NCI-H2196 treated with DMSO at 0.1 percent for 48 hours (cell line): ENCODE results near the gene SEMA3A.

Experiments
- DNase-seq: peaks from one replicate; lab custom pipeline; 2025; ENCODE audit not compliant: unreplicated experiment; lab: John Stamatoyannopoulos, UW

The SEMA3A gene

GRCh38 chr7:84022009-84022408 is 172.6 kb downstream of the SEMA3A start:
- DNase-seq, result no peak

DNA sequence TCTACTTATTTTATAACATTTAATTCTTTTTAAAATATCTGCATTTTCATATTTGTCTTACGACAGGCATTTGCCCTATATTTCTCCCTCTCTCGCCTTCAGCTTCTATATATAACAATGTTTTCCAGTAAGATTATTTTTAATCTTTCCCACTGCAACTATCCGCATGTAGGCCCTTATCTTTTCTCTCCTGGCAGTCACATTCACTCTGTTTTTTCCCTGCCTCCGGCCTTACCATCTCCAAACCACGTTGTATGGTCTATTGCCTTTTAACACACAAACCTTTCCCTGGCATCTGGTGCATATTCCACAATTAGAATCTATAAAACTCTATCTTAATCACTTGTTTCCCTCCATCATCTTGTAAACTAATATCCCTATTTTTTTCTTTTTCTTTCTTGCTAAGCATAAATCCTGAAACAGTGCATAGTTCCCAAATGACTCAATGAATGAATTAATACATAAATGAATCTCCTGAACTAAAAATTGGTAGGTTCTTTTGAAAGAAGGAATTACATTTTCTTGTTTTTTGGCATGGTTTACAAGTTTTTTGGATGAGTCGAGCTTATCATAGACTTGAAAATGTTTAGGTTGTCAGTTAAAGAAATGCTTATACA is 173.2 kb downstream of the SEMA3A start:
- DNase-seq, result no peak

GRCh38 chr7:84017651-84018050 is 176.9 kb downstream of the SEMA3A start:
- DNase-seq, result no peak

GRCh38 chr7:84013616-84014240 is 180.9 kb downstream of the SEMA3A start:
- DNase-seq, result no peak

DNA sequence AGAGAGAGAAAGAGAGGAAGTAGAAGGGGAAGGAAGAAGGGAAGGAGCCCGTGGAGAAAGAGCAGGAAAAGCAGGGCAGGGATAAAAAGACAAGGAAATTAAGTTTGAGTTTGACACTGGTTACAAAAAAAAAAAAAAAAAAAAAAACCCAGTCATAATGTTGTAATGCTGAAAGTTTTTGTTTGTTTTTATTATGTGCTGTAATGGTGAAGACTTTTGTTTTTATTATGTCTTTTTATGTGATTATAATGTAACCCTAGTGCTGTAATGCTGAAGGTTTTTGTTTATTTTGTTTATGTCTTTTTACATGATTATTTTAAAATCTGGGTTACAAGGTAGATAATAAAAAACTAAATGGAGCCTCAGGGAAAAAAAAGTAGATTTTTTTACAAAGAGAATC is 184.8 kb downstream of the SEMA3A start:
- DNase-seq, result no peak

GRCh38 chr7:84009051-84009450 is 185.5 kb downstream of the SEMA3A start:
- no peak for DNase-seq

GRCh38 chr7:84003191-84003590 is 191.4 kb downstream of the SEMA3A start:
- DNase-seq, result no peak

DNA sequence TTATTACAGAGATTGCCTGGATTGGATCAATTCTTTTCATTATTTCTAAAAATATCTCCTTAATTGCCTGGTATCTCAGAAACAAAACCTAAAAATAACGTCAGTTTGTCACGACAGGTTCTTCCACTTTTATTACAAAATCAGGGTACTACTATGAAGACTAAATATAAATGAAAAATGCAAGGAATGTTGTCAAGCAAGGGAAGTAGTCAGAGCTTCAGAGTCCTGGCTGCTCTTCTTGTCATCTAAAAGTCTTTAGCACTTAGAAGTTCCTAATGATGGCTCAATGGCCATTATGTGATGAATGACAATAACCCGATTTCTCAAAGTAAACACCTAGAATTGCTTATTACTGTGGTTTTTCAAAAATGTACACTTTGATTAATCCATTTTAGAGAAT is 192.2 kb downstream of the SEMA3A start:
- DNase-seq, result no peak

DNA sequence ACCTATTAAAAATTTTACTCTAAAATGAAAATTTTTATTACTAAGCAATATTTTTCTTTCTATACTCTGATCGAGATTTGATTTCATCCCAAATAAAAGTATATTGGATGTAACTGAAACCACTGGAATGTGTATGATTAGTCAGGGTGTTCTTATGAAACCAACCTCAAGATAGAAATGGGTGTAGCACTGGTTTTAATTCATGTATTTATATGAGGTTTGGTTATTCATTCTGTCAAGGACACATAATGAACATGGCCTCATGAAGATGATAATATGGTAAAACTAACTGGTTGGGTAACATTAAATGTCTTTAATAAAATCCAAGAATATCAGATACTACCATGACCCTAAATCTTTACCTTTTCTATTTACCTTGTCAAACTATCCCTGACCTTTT is 197.7 kb downstream of the SEMA3A start:
- no peak for DNase-seq

DNA sequence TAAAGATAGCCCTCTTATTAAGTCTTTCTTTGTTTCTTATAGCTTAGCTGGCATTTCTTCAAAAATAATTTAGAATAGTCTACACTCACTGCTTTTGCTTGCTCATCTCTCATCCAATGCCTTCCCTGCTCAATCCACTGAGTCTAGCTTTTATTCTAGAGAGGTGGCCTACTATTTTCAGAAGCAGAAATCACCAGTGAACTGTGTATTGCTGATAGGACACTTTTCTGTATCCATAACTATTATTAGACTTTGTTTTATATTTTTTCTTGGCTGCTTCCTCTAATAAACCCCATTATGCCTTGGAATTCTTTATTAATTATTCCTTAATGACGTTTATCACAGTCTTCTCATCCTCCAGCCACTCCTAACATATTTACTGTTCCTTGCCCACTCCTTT is 206.8 kb downstream of the SEMA3A start:
- no peak for DNase-seq

DNA sequence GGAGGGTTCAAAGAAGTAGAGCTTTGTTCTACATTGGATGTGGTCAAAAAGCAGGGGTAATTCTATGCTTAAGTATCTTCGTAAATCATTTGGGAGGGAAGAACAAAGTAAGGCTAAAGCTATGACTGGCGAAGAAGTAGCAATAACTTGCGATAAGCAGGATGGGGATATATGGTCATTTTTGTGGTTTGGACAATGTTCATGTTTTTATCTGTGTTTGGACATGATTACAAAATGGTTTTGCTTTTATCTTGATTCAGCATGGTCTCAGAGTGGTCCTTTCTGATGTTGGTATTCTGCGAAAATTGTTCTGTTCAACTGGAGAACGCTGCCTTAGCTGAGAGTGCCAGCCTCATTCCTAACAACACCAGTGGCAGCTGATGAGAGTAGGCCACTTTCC is 208.8 kb downstream of the SEMA3A start:
- DNase-seq, result no peak

DNA sequence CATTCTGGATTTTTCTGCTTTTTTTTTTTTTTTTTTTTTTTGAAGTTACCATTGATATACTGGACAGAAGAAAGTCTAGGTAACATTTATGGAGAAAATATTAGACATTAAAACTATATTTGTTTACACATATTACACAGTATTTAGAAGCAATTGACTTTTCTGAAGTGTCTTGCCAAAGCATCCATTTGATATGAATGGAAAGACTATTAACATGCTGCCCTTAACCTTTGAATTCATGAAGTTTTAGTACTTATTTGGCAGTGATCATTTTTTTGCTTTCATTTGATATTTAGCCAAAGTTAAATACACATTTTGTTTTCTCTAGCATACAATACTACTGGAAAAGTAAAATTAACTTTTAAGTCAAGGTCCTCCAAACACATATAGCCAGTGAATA is 210.0 kb downstream of the SEMA3A start:
- no peak for DNase-seq

GRCh38 chr7:83984076-83984475 is 210.5 kb downstream of the SEMA3A start:
- DNase-seq, result no peak

- DNase-seq, result no peak
Measured at GRCh38 chr7:83983606-83984005, 211.0 kb downstream of the SEMA3A start.

DNA sequence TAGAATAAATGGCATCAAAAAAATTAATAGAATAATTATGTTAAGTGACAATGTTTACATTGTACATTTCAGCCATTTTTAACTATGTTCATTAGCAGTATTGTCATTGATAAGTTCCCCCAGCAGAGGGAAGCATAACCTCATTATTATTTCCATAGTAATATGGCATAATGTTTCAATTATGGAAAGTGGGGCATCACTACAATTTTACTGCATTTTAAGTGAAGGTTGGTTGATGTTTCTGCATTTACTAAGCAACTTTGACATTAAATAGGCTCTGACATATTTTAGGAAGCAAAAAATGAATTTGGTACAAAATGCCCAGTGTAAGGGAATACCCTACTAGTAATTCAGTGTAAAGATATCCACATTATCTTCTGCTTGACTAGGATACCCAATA is 218.3 kb downstream of the SEMA3A start:
- DNase-seq, result no peak

DNA sequence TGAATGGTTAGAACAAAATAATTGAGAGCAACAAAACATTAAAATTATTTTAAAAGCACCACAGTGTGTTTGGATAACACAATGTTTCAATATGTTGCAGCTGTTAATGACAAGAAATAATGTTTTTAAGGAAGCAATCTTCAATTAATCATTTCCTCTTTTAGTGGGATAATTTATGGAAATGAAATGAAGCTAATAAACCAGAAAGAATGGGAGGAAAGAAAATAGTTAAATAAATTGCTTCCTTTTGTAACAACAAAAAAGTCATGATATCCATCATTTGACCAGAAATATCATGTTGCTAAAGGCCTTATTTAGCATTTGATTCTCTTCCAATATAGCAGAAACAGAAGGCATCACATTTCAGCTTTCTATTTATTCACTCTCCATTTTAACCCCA is 224.5 kb downstream of the SEMA3A start:
- DNase-seq, result no peak

GRCh38 chr7:83964318-83964717 is 230.3 kb downstream of the SEMA3A start:
- no peak for DNase-seq

GRCh38 chr7:83957333-83957732 is 237.3 kb downstream of the SEMA3A start:
- no peak for DNase-seq

- DNase-seq, result no peak
Measured at GRCh38 chr7:83956104-83956503, 238.5 kb downstream of the SEMA3A start.

- DNase-seq, result no peak
Measured at GRCh38 chr7:83952236-83952635, 242.4 kb downstream of the SEMA3A start.

DNA sequence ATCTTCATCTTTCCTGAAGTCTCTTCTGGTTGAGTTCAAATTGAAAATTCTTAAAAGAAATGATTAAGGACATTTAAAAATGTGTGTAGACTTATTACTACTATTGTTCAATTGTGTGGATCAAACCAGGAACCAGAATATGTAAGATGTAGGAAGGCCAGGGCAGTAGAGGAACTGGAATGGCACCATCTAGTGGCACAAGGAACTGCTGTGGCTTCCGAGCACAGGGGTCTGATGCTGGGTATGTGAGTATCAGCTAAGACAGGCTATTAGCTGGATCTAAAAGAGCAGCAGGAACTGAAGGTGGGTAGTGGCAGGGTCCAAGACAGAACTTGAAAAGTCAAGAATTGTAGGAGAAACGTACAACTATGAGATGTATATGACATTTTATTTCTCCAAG is 247.3 kb downstream of the SEMA3A start:
- DNase-seq, result no peak

- no peak for DNase-seq
Measured at GRCh38 chr7:83946801-83947200, 247.8 kb downstream of the SEMA3A start.

DNA sequence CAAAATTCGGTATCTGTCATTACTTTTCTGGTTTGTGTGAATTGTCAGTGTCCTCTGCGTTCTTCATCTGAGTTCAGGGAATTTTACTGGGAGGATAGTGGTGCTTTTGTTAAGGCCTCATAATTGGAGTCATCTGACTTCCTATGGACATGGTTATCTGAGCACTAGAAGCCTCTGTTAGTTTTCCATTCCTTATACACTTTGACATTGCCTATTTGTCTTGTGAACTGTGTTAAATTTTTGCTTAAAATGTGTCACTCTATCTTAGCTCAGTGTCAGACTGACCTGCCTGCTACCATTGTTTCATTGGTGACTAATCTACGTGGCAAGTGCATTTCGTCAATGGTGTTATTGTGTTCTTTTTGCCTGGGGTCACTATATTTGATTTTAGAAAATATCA is 253.3 kb downstream of the SEMA3A start:
- no peak for DNase-seq
